ENCODE data around the gene PRR9. TPM values are rescaled to one million over a fixed set of nuclear protein-coding genes. Genes with fewer than 3 reads are reported as not detected.

Gene PRR9
- total RNA-seq, 1 donor: not detected

Other genes with a start within 250 kb of the PRR9 start
- not detected for gene SPRR4, start 246.9 kb upstream of the PRR9 start, total RNA-seq
- gene SPRR1A, start 233.5 kb upstream of the PRR9 start, total RNA-seq: not detected
- not detected for gene SPRR3, start 215.8 kb upstream of the PRR9 start, total RNA-seq
- not detected for gene SPRR1B, start 186.4 kb upstream of the PRR9 start, total RNA-seq
- not detected for gene SPRR2D, start 176.5 kb upstream of the PRR9 start, total RNA-seq
- gene SPRR2A, start 160.1 kb upstream of the PRR9 start, total RNA-seq: not detected
- gene SPRR2B, start 146.0 kb upstream of the PRR9 start, total RNA-seq: not detected
- gene SPRR2E, start 123.1 kb upstream of the PRR9 start, total RNA-seq: not detected
- gene SPRR2F, start 104.1 kb upstream of the PRR9 start, total RNA-seq: not detected
- gene SPRR2G, start 66.7 kb upstream of the PRR9 start, total RNA-seq: not detected
- not detected for gene LELP1, start 14.2 kb upstream of the PRR9 start, total RNA-seq
- not detected for gene LORICRIN, start 42.1 kb downstream of the PRR9 start, total RNA-seq
- not detected for gene PGLYRP3, start 95.4 kb downstream of the PRR9 start, total RNA-seq
- not detected for gene PGLYRP4, start 131.3 kb downstream of the PRR9 start, total RNA-seq
- gene S100A9, start 140.3 kb downstream of the PRR9 start, total RNA-seq: 5,352 TPM
- gene S100A12, start 158.0 kb downstream of the PRR9 start, total RNA-seq: 428 TPM
- 801 TPM for gene S100A8, start 173.5 kb downstream of the PRR9 start, total RNA-seq
- not detected for gene S100A7A, start 198.9 kb downstream of the PRR9 start, total RNA-seq
- not detected for gene S100A7, start 243.1 kb downstream of the PRR9 start, total RNA-seq